Ovary (tissue), 9 donors: ENCODE data around the gene POR. TPM values are rescaled to one million over a fixed set of nuclear protein-coding genes. Genes with fewer than 3 reads are reported as not detected.

Source experiments
- DNase-seq, 5 donors: peaks; one replicate each; pipeline ENCODE4 v3.0.0-alpha.2; 2019 to 2020
- H3K27ac ChIP-seq, 2 donors: fragments of 200-600 bp; one replicate each; pipeline versions ENCODE4 v1.5.1 to v1.8.0; 2019 to 2022
- H3K27me3 ChIP-seq: fragments of 200-600 bp; one replicate; pipeline ENCODE4 v1.8.0; 2022
- H3K36me3 ChIP-seq: fragments of 200-600 bp; sonication (generic); one replicate; pipeline ENCODE4 v1.5.1; 2019
- H3K4me1 ChIP-seq: one replicate; pipeline ENCODE4 v1.8.1; 2013; ENCODE audit warnings: mild to moderate bottlenecking, moderate library complexity; ENCODE audit not compliant: insufficient read depth
- H3K4me3 ChIP-seq: fragments of 200-600 bp; sonication (generic); one replicate; pipeline ENCODE4 v1.5.1; 2017
- H3K9me3 ChIP-seq, 2 donors: fragments of 200-600 bp in 1 of 2; sonication (generic) in 1 of 2; one replicate each; pipeline versions ENCODE4 v1.5.1 to v1.8.1; 2013 to 2019; ENCODE audit warnings: mild to moderate bottlenecking in 1 of 2, moderate library complexity in 1 of 2
- CTCF ChIP-seq, 3 donors: fragments of 450-650 bp in 2 of 3; fragments of 200-600 bp in 1 of 3; IDR thresholded peaks; one replicate each; pipeline versions ENCODE4 v1.5.1 to v1.8.0; 2016 to 2022; ENCODE audit warnings: antibody characterized with exemption in 3 of 3, mild to moderate bottlenecking in 1 of 3
- EP300 ChIP-seq: sonication (generic); formaldehyde crosslinking; IDR thresholded peaks from one replicate; pipeline ENCODE4 v1.6.1; 2017; ENCODE audit warnings: antibody characterized with exemption
- POLR2A ChIP-seq: fragments of 450-650 bp; IDR thresholded peaks from one replicate; pipeline ENCODE4 v1.6.1; 2017; ENCODE audit warnings: antibody characterized with exemption, mild to moderate bottlenecking, moderate library complexity
- WGBS, 3 donors: extraction: QIAGEN DNeasy Blood & Tissue Kit in 1 of 3; methylation state at CpG; one replicate each; pipeline versions ENCODE4 v1.1.5 to v1.1.7; 2013 to 2017; 5-methylcytosine and 5-hydroxymethylcytosine counted together
- intact Hi-C, 4 donors: fragments of 100-400 bp; cut with DNase I; formaldehyde crosslinking; loops; one replicate each; pipeline versions ENCODE4 v1.11.0 to v1.15.1; 2022 to 2023
- polyA plus RNA-seq, 2 donors: library from polyadenylated mRNA; stranded (reverse); fragments of 200-250 nt in 1 of 2; fragments of 350-450 nt in 1 of 2; fragmentation: Illumina TruSeq in 1 of 2; extraction: RNeasy Lipid Tissue Mini Kit (QIAGEN cat#74804) in 1 of 2; gene quantifications; one replicate each; pipeline ENCODE4 v1.2.3, GENCODE V29; 2013 to 2014
- total RNA-seq, 7 donors: library from RNA; depleted of rRNA in 2 of 7; stranded (reverse); fragments of >200 nt in 2 of 7; fragmentation: NEBNext Ultra II Directional in 3 of 7; extraction: Animal tissue kit (Norgen Biotek cat#: 25700) in 3 of 7; gene quantifications; one replicate each; pipeline versions ENCODE4 v1.1.0 to v1.2.4, GENCODE V29; 2016 to 2023
- donor health status: DM: no; HTN: no; CAD: no; lungs with moderate emphysema.
- donor health status: DM: no; HTN: no; CAD: no.
- donor health status: Bipolar disorder and iron deficiency.
- donor health status: DM: yes; HTN: yes; CAD: no.
- donor health status: DM: no; HTN: no; CAD: no.
- donor health status: DM: yes; HTN: yes; CAD: no.

POR gene
- total and polyA plus RNA-seq, 9 donors, result 71.8 to 191 (median 144) TPM

- 51 to 79% (median 65%) methylated on average over 22 of the region's 22 CpGs for WGBS, 3 donors
Measured at GRCh38 chr7:75979759-75980429, 64.9 kb downstream of the POR start.

GRCh38 chr7:75980430-75981202, 65.7 kb downstream of the POR start:
- peak in 2 of 5 donors; percentile 32 to 47 for DNase-seq
- H3K27ac ChIP-seq, result peak overlapping the region in 1 of 2 donors; percentile 67

More at GRCh38 chr7:75979759-75980429, 64.9 kb downstream of the POR start:
- Histone ChIP-seq H3K27me3 (no peaks in the 10 kb centered on the region), H3K27ac (peak overlapping the region in 1 of 2 donors; percentile 67), H3K36me3 (no peaks in the 10 kb centered on the region), H3K4me1 (peaks cover 17% of the 10 kb centered on the region), H3K4me3 (no peak overlapping the region), H3K9me3 (no peaks in the 10 kb centered on the region)
- DNase-seq, result peak in 4 of 5 donors; percentile 54 to 70 (median 62)
- TF ChIP-seq CTCF (IDR thresholded peaks at IDR 0.05), result no peak
- TF ChIP-seq EP300, result no peak
- no peak for TF ChIP-seq POLR2A
- intact Hi-C loops, result no loop called here

GRCh38 chr7:75981203-75981452, 66.2 kb downstream of the POR start:
- peaks cover 25% of the 10 kb centered on the region for H3K4me1 ChIP-seq
- no peaks in the 10 kb centered on the region for H3K27me3 ChIP-seq
- H3K4me3 ChIP-seq, result no peak overlapping the region
- H3K36me3 ChIP-seq, result no peaks in the 10 kb centered on the region
- no peak overlapping the region for H3K27ac ChIP-seq
- TF ChIP-seq POLR2A (no peak), EP300 (no peak)
- peak in 1 of 5 donors; percentile 17 for DNase-seq
- WGBS, 3 donors, result 78 to 83% (median 79%) methylated on average over 12 of the region's 12 CpGs
- intact Hi-C loops, result no loop called here
- no peaks in the 10 kb centered on the region for H3K9me3 ChIP-seq

More at GRCh38 chr7:75980430-75981202, 65.7 kb downstream of the POR start:
- Histone ChIP-seq H3K4me3 (no peak overlapping the region), H3K4me1 (peaks cover 24% of the 10 kb centered on the region), H3K9me3 (no peaks in the 10 kb centered on the region), H3K27me3 (no peaks in the 10 kb centered on the region), H3K36me3 (no peaks in the 10 kb centered on the region)
- 78 to 87% (median 82%) methylated on average over 26 to 29 of the region's 29 CpGs for WGBS, 3 donors
- TF ChIP-seq EP300 (no peak), CTCF (IDR thresholded peaks at IDR 0.05) (no peak), POLR2A (no peak)
- intact Hi-C loops, result no loop called here

GRCh38 chr7:75981453-75982305, 66.7 kb downstream of the POR start:
- no peaks in the 10 kb centered on the region for H3K9me3 ChIP-seq
- no peaks in the 10 kb centered on the region for H3K36me3 ChIP-seq
- H3K4me1 ChIP-seq, result peaks cover 27% of the 10 kb centered on the region
- no peak overlapping the region for H3K4me3 ChIP-seq
- intact Hi-C loops, result no loop called here
- peak in 3 of 5 donors; percentile 19 to 39 (median 38) for DNase-seq
- no peaks in the 10 kb centered on the region for H3K27me3 ChIP-seq
- TF ChIP-seq EP300 (no peak), POLR2A (no peak), CTCF (IDR thresholded peaks at IDR 0.05) (no peak)
- no peak overlapping the region for H3K27ac ChIP-seq
- WGBS, 3 donors, result 76 to 80% (median 78%) methylated on average over 38 of the region's 38 CpGs
